Muscle of arm (tissue), 12 donors: ENCODE results near the gene ZNF160. TPM values are rescaled to one million over a fixed set of nuclear protein-coding genes. Genes with fewer than 3 reads are reported as not detected.
"Not testable (repeated sequence)": the region's sequence is repeated elsewhere in the genome, so short reads cannot be mapped to it uniquely, and the experiment has no call there.

Source experiments
- DNase-seq: peaks from one replicate; pipeline ENCODE4 v3.0.0-alpha.2; 2013
- polyA plus RNA-seq, 12 donors: library from polyadenylated mRNA; unstranded; fragments of 120-200 nt; gene quantifications; one replicate each; pipeline ENCODE4 v1.2.1, GENCODE V29; 2013; ENCODE audit not compliant: insufficient read length in 12 of 12

The ZNF160 gene
- polyA plus RNA-seq, 12 donors = 17.1 to 42.4 (median 25.0) TPM; not detected in 1

DNA sequence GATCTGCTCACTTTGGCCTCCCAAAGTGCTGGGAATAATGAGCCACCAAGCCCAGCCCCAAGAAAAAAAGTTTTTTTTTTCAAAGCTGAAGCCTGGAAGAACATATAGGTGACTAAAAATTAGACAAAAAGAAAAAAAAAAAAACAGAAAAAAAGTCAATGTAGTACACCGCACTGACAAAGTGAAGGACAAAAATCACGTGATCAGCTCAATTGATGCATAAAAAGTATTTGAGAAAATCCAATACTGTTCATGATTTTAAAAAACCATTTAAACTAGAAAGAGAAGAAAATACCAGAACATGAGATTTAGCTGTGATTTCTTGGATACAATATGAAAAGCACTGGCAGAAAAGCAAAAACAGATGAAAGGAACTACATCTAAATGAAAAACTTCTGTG lies 69.2 kb downstream of the ZNF160 start:
- DNase-seq = no peak

DNA sequence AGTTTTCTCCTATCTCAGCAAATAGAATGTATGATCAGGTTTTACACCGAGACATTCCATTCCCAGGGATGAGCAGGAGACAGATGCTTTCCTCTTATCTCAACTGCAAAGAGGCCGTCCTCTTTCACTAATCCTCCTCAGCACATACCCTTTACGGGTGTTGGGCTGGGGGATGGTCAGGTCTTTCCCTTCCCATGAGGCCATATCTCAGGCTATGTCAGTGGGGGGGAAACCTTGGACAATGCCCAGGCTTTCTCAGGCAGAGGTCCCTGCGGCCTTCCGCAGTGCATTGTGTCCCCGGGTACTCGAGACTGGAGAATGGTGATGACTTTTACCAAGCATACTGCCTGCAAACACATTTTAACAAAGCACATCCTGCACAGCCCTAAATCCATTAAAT lies 74.9 kb downstream of the ZNF160 start:
- not testable (repeated sequence) for DNase-seq

DNA sequence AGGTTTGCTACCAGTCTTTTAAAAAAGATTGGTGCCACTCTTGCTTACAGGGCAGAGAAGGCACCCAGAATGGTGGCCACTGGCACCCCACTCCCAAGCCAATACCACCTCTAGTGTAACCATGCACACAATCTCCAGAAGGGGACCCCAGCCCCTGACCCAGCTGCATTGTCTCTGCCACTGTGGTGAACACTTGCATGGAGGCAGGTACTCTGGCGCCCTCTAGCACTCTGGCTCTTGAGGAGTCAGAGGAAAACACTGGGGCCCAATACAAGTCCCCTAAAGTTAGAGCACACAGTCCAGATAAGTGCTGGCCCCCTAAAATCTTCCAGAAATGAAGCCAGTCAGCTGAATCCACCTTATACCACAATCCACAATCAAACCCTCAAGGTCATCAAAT lies 83.5 kb downstream of the ZNF160 start:
- no peak for DNase-seq

Other genes starting within 250 kb of the ZNF160 start
- gene ZNF468, start 245.8 kb downstream of the ZNF160 start, polyA plus RNA-seq = 10 to 100 TPM in 11 of 12 donors, not detected in 1; 13.0 to 26.6 (median 19.8) TPM
- gene ZNF320, start 205.8 kb downstream of the ZNF160 start, polyA plus RNA-seq = 10 to 100 TPM in 9 of 12 donors, 1 to 10 TPM in 1, not detected in 2; 8.7 to 29.5 (median 19.4) TPM
- gene ZNF888, start 180.0 kb downstream of the ZNF160 start, polyA plus RNA-seq = 1 to 10 TPM in 11 of 12 donors, not detected in 1; 3.1 to 7.6 (median 3.3) TPM
- 10 to 100 TPM in 1 of 12 donors, 1 to 10 TPM in 10, not detected in 1; 6.4 to 35.3 (median 8.3) TPM for gene ZNF816, start 140.5 kb downstream of the ZNF160 start, polyA plus RNA-seq
- gene ERVV-1, start 89.5 kb downstream of the ZNF160 start, polyA plus RNA-seq = under 1 TPM in 5 of 12 donors, not detected in 7; 0.08 to 0.22 (median 0.09) TPM
- not detected for gene ERVV-2, start 58.7 kb downstream of the ZNF160 start, polyA plus RNA-seq
- gene ZNF415, start 29.5 kb upstream of the ZNF160 start, polyA plus RNA-seq = 10 to 100 TPM in 10 of 12 donors, 1 to 10 TPM in 1, not detected in 1; 8.3 to 19.9 (median 13.0) TPM
- gene ZNF347, start 55.6 kb upstream of the ZNF160 start, polyA plus RNA-seq = 10 to 100 TPM in 4 of 12 donors, 1 to 10 TPM in 7, not detected in 1; 5.3 to 16.9 (median 7.9) TPM
- gene ZNF665, start 89.9 kb upstream of the ZNF160 start, polyA plus RNA-seq = 1 to 10 TPM in 10 of 12 donors, not detected in 2; 2.6 to 8.3 (median 4.7) TPM
- gene ZNF677, start 151.5 kb upstream of the ZNF160 start, polyA plus RNA-seq = 10 to 100 TPM in 11 of 12 donors, not detected in 1; 24.1 to 42.6 (median 32.0) TPM
- gene VN1R2, start 154.9 kb upstream of the ZNF160 start, polyA plus RNA-seq = not detected
- not detected for gene VN1R4, start 164.3 kb upstream of the ZNF160 start, polyA plus RNA-seq
- gene ZNF845, start 230.3 kb upstream of the ZNF160 start, polyA plus RNA-seq = 1 to 10 TPM in 11 of 12 donors, not detected in 1; 2.5 to 7.8 (median 6.6) TPM